DOHH2 (cell line): ENCODE measurements around the gene DCAF11.

Experiments used
- H3F3A ChIP-seq: fragments of 200-600 bp; sonication (generic), shearing (Covaris generic); 2 replicates; pipeline ENCODE4 v1.6.0; 2016; ENCODE audit warnings: antibody characterized with exemption, mild to moderate bottlenecking; ENCODE audit not compliant: control insufficient read depth, insufficient read depth
- H3K27ac ChIP-seq: fragments of 200-600 bp; sonication (generic); 2 replicates; pipeline ENCODE4 v1.5.1; 2014; ENCODE audit warnings: low read depth, mild to moderate bottlenecking, low read length, moderate library complexity
- H3K27me3 ChIP-seq: fragments of 200-600 bp; sonication (generic); 2 replicates; pipeline ENCODE4 v1.6.1; 2014; ENCODE audit warnings: mild to moderate bottlenecking, low read length, mixed read lengths; ENCODE audit not compliant: control insufficient read depth
- H3K36me3 ChIP-seq: fragments of 200-600 bp; sonication (generic); 2 replicates; pipeline ENCODE4 v1.6.1; 2014; ENCODE audit warnings: mild to moderate bottlenecking, low read length, moderate library complexity, mixed read lengths; ENCODE audit not compliant: control insufficient read depth
- H3K4me1 ChIP-seq: fragments of 200-600 bp; sonication (generic); 2 replicates; pipeline ENCODE4 v1.6.1; 2014; ENCODE audit warnings: mild to moderate bottlenecking, low read length, mixed read lengths; ENCODE audit not compliant: control insufficient read depth
- H3K4me2 ChIP-seq: fragments of 200-600 bp; sonication (generic); 2 replicates; pipeline ENCODE4 v1.6.0; 2014; ENCODE audit warnings: mild to moderate bottlenecking, low read length, moderate library complexity
- H3K4me3 ChIP-seq: fragments of 200-600 bp; sonication (generic); 2 replicates; pipeline ENCODE4 v1.5.1; 2014; ENCODE audit warnings: mild to moderate bottlenecking, low read length, mixed read lengths
- H3K79me2 ChIP-seq: fragments of 200-600 bp; sonication (generic); 2 replicates; pipeline ENCODE4 v1.6.1; 2014; ENCODE audit warnings: mild to moderate bottlenecking, low read length, mixed read lengths; ENCODE audit not compliant: control insufficient read depth
- H3K9me2 ChIP-seq: fragments of 200-600 bp; sonication (generic); replicated peaks from 2 replicates; pipeline ENCODE4 v1.6.1; 2014; ENCODE audit warnings: mild to moderate bottlenecking, low read length, mixed read lengths; ENCODE audit not compliant: control insufficient read depth
- H3K9me3 ChIP-seq: fragments of 200-600 bp; sonication (generic); 2 replicates; pipeline ENCODE4 v1.6.1; 2014; ENCODE audit warnings: antibody characterized with exemption, low read length, mixed read lengths; ENCODE audit not compliant: control insufficient read depth, insufficient read depth
- H4K20me1 ChIP-seq: fragments of 200-600 bp; sonication (generic); 2 replicates; pipeline ENCODE4 v1.6.0; 2014; ENCODE audit warnings: low read depth, mild to moderate bottlenecking, antibody characterized with exemption, low read length, moderate library complexity; ENCODE audit not compliant: control insufficient read depth, insufficient read depth
- CTCF ChIP-seq: fragments of 200-600 bp; sonication (generic); IDR thresholded peaks from one replicate; pipeline ENCODE4 v1.5.1; 2014; ENCODE audit warnings: antibody characterized with exemption, mild to moderate bottlenecking, low read depth, low read length; ENCODE audit not compliant: poor library complexity, severe bottlenecking
- EZH2phosphoT487 ChIP-seq: fragments of 200-600 bp; sonication (generic); IDR thresholded peaks from 2 replicates; pipeline ENCODE4 v1.6.1; 2017; ENCODE audit warnings: borderline replicate concordance, mild to moderate bottlenecking, antibody characterized with exemption, low read length, moderate library complexity, mixed read lengths

Gene DCAF11

GRCh38 chr14:24110060-24110459, 4.5 kb upstream of the DCAF11 start:
- no peak for TF ChIP-seq EZH2phosphoT487
- TF ChIP-seq CTCF = no peak
- peaks cover 15% of the 10 kb centered on the region for H3K4me1 ChIP-seq
- H3K9me3 ChIP-seq = no peaks in the 10 kb centered on the region
- no peaks in the 10 kb centered on the region for H4K20me1 ChIP-seq
- peaks cover 17% of the 10 kb centered on the region for H3F3A ChIP-seq
- no peak overlapping the region for H3K27ac ChIP-seq
- peaks cover 5% of the 10 kb centered on the region; the same call in 1 of the 2 replicates for H3K36me3 ChIP-seq
- no peaks in the 10 kb centered on the region for H3K27me3 ChIP-seq
- no peaks in the 10 kb centered on the region for H3K9me2 ChIP-seq
- peaks cover 7% of the 10 kb centered on the region for H3K79me2 ChIP-seq
- no peak overlapping the region for H3K4me3 ChIP-seq
- no peak overlapping the region for H3K4me2 ChIP-seq

DNA sequence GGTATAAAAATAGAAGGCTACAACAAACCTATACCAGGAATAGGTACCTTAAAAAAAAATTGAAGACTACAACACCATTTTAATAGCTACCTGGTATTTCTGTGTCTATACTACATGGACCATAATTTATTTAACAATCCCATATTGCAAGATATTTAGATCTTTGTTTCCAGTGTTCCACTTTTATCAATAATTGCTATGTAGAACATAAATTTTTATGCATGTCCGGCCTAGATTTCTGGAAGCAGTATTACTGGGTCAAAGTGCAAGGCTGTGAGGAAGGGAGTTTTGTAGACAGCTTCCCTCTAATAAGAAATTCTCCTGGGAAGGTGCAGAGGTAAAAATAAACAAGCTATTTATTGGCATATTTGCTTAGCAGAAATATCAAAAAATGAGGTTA, 4.1 kb upstream of the DCAF11 start:
- H3K4me2 ChIP-seq = no peak overlapping the region
- H3K27ac ChIP-seq = no peak overlapping the region
- H3F3A ChIP-seq = peaks cover 17% of the 10 kb centered on the region
- H3K79me2 ChIP-seq = peaks cover 11% of the 10 kb centered on the region
- no peaks in the 10 kb centered on the region for H3K9me2 ChIP-seq
- peaks cover 6% of the 10 kb centered on the region; the same call in 1 of the 2 replicates for H3K36me3 ChIP-seq
- H3K4me3 ChIP-seq = no peak overlapping the region
- TF ChIP-seq CTCF (no peak), EZH2phosphoT487 (no peak)
- no peaks in the 10 kb centered on the region for H3K27me3 ChIP-seq
- H3K4me1 ChIP-seq = peaks cover 17% of the 10 kb centered on the region
- H3K9me3 ChIP-seq = no peaks in the 10 kb centered on the region
- peaks cover under 1% of the 10 kb centered on the region; the same call in 1 of the 2 replicates for H4K20me1 ChIP-seq

GRCh38 chr14:24113379-24113800, 1.2 kb upstream of the DCAF11 start:
- H3K9me2 ChIP-seq = no peaks in the 10 kb centered on the region
- H3K27me3 ChIP-seq = no peaks in the 10 kb centered on the region
- H3K36me3 ChIP-seq = peaks cover 32% of the 10 kb centered on the region
- H3K4me1 ChIP-seq = peaks cover 28% of the 10 kb centered on the region
- peaks cover 17% of the 10 kb centered on the region for H3F3A ChIP-seq
- peaks cover 24% of the 10 kb centered on the region for H3K79me2 ChIP-seq
- peak overlapping the region; percentile 90 for H3K27ac ChIP-seq
- H3K4me3 ChIP-seq = peak overlapping the region; percentile 93
- peaks cover 4% of the 10 kb centered on the region; the same call in 1 of the 2 replicates for H4K20me1 ChIP-seq
- H3K9me3 ChIP-seq = no peaks in the 10 kb centered on the region
- TF ChIP-seq CTCF (no peak), EZH2phosphoT487 (no peak)
- H3K4me2 ChIP-seq = peak overlapping the region; percentile 93
